SK-N-SH treated with all-trans-retinoic acid at 6 μM for 48 hours (cell line): ENCODE data around the gene GRHL3.

ENCODE experiments used
- TSHZ2 ChIP-seq: fragments of 250-450 bp; sonication (Bioruptor Pico); IDR thresholded peaks from 2 replicates; pipeline ENCODE4 v1.5.0; 2020; ENCODE audit warnings: mild to moderate bottlenecking, moderate library complexity
- ZFP30 ChIP-seq: fragments of 450-650 bp; formaldehyde crosslinking; IDR thresholded peaks from 2 replicates; pipeline ENCODE4 v1.5.0; 2022; ENCODE audit warnings: mild to moderate bottlenecking, moderate library complexity

- TF ChIP-seq TSHZ2 (CRISPR knock-in tag) (no peak), ZFP30 (CRISPR knock-in tag) (no peak)
These were observed 26.3 kb upstream of the GRHL3 start for GRCh38 chr1:24292887-24293286.
